Adipocyte (in vitro differentiated cells): ENCODE results near the gene LMO7.
"Not testable (repeated sequence)": the region's sequence is repeated elsewhere in the genome, so short reads cannot be mapped to it uniquely, and the experiment has no call there.

Source experiments
- DNase-seq: peaks from one replicate; pipeline ENCODE4 v3.0.0-alpha.2; 2015; ENCODE audit warnings: low read depth
- H3K27me3 ChIP-seq: replicated peaks from 2 replicates; pipeline ENCODE4 v1.7.0; 2013; ENCODE audit warnings: mild to moderate bottlenecking, low read length, moderate library complexity; ENCODE audit not compliant: control insufficient read depth, insufficient read depth
- H3K36me3 ChIP-seq: 2 replicates; pipeline ENCODE4 v1.7.0; 2013; ENCODE audit warnings: low read length, mild to moderate bottlenecking, moderate library complexity; ENCODE audit not compliant: control insufficient read depth, insufficient read depth, severe bottlenecking
- H3K4me1 ChIP-seq: 2 replicates; pipeline ENCODE4 v1.7.0; 2013; ENCODE audit warnings: mild to moderate bottlenecking, low read length, moderate library complexity; ENCODE audit not compliant: control insufficient read depth, insufficient read depth
- H3K4me3 ChIP-seq: 2 replicates; pipeline ENCODE4 v1.7.0; 2013; ENCODE audit warnings: mild to moderate bottlenecking, low read length, moderate library complexity
- H3K9ac ChIP-seq: 2 replicates; pipeline ENCODE4 v1.7.0; 2013; ENCODE audit warnings: mild to moderate bottlenecking, low read length, moderate library complexity
- H3K9me3 ChIP-seq: 2 replicates; pipeline ENCODE4 v1.7.0; 2013; ENCODE audit warnings: mild to moderate bottlenecking, low read length, moderate library complexity; ENCODE audit not compliant: control insufficient read depth

LMO7 gene

GRCh38 chr13:75792526-75793187, 156.5 kb downstream of the LMO7 start:
- Histone ChIP-seq H3K9ac (no peak overlapping the region), H3K9me3 (no peaks in the 10 kb centered on the region), H3K4me3 (no peak overlapping the region), H3K36me3 (peaks cover 37% of the 10 kb centered on the region), H3K4me1 (peaks cover 48% of the 10 kb centered on the region), H3K27me3 (no peaks in the 10 kb centered on the region)
- peak; percentile 51 for DNase-seq

GRCh38 chr13:75793188-75793567, 157.0 kb downstream of the LMO7 start:
- H3K4me3 ChIP-seq, H3K9ac ChIP-seq, DNase-seq, H3K27me3 ChIP-seq, H3K9me3 ChIP-seq: not testable (repeated sequence)
- Histone ChIP-seq H3K36me3 (peaks cover 41% of the 10 kb centered on the region), H3K4me1 (peaks cover 48% of the 10 kb centered on the region)

DNA sequence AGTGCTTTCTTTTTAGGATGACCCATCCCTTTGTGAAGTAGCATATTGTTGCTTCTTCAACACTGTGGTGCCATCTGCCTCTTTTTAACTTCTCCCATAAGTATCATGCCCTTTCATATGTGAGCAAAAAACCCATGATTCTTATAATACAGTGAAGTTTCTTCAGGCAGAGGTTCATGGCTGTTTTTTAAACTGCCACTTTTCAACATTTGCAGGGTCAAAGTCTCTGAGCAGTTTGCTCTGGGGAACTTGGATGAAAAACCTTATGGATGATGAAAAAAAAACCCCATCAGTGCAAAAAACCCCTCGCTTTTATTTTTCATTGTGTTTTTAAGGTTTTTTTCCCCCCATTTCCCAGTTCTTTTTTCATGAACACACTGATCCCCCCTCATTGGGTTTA, 158.5 kb downstream of the LMO7 start:
- H3K9me3 ChIP-seq: no peaks in the 10 kb centered on the region

GRCh38 chr13:75795274-75795673, 159.1 kb downstream of the LMO7 start:
- H3K4me3 ChIP-seq: no peak overlapping the region
- H3K36me3 ChIP-seq: peaks cover 62% of the 10 kb centered on the region
- H3K9ac ChIP-seq: no peak overlapping the region
- H3K27me3 ChIP-seq: no peaks in the 10 kb centered on the region
- no peaks in the 10 kb centered on the region for H3K9me3 ChIP-seq
- H3K4me1 ChIP-seq: peaks cover 42% of the 10 kb centered on the region
- no peak for DNase-seq

More for the DNA sequence above, 158.5 kb downstream of the LMO7 start:
- no peaks in the 10 kb centered on the region for H3K27me3 ChIP-seq
- H3K9ac ChIP-seq: no peak overlapping the region
- no peak for DNase-seq
- peaks cover 40% of the 10 kb centered on the region for H3K4me1 ChIP-seq
- peaks cover 55% of the 10 kb centered on the region for H3K36me3 ChIP-seq
- no peak overlapping the region for H3K4me3 ChIP-seq

DNA sequence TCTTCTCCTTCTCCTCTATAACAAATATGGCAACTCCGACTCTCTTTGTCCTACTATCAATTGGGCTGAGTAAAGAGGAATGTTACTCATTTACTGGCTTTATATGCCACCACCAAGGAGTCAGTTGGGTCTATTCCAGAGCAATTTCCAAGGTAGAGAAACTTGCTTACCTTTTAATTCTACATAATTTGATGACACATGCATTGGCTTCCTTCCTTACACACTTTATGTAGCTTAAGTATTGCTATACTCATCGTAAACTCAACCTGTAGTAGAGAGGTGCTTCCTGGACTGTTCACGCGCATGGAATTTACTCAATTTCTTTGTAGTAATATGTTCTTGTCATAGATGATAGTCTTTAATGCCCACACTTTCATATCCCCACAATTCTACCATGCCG, 160.7 kb downstream of the LMO7 start:
- no peak for DNase-seq
- H3K4me3 ChIP-seq: no peak overlapping the region
- H3K9ac ChIP-seq: no peak overlapping the region
- no peaks in the 10 kb centered on the region for H3K9me3 ChIP-seq
- H3K36me3 ChIP-seq: peaks cover 64% of the 10 kb centered on the region
- no peaks in the 10 kb centered on the region for H3K27me3 ChIP-seq
- H3K4me1 ChIP-seq: peaks cover 48% of the 10 kb centered on the region

DNA sequence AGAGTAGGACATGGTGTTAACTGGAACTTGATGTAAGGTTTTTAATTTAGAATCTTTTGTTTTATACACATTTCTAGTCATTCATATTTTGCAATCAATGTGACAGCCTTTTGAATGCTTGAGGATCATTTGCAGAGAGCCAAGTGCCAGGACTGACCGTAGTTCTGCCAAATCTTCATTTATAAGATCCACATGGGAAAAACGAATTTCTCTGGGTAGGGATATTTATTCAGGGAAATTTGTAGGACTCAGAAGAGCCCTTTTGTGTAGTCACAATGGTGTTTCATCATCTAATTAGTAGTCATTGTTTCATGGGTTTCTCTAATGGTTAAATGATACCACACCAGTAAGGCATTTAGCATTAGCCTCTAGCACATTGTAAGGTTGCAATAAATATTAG, 161.1 kb downstream of the LMO7 start:
- DNase-seq: no peak
- H3K9me3 ChIP-seq: no peaks in the 10 kb centered on the region
- no peak overlapping the region for H3K9ac ChIP-seq
- no peaks in the 10 kb centered on the region for H3K27me3 ChIP-seq
- peaks cover 47% of the 10 kb centered on the region for H3K4me1 ChIP-seq
- peaks cover 65% of the 10 kb centered on the region for H3K36me3 ChIP-seq
- H3K4me3 ChIP-seq: no peak overlapping the region

- peaks cover 70% of the 10 kb centered on the region for H3K36me3 ChIP-seq
- no peaks in the 10 kb centered on the region for H3K27me3 ChIP-seq
- no peak overlapping the region for H3K9ac ChIP-seq
- H3K4me1 ChIP-seq: peaks cover 42% of the 10 kb centered on the region
- no peak for DNase-seq
- no peaks in the 10 kb centered on the region for H3K9me3 ChIP-seq
- no peak overlapping the region for H3K4me3 ChIP-seq
Measured at GRCh38 chr13:75797719-75798118, 161.6 kb downstream of the LMO7 start.

GRCh38 chr13:75798353-75799255, 162.5 kb downstream of the LMO7 start:
- H3K27me3 ChIP-seq: no peaks in the 10 kb centered on the region
- peaks cover 38% of the 10 kb centered on the region for H3K4me1 ChIP-seq
- no peak overlapping the region for H3K9ac ChIP-seq
- H3K4me3 ChIP-seq: no peak overlapping the region
- peaks cover 79% of the 10 kb centered on the region for H3K36me3 ChIP-seq
- no peaks in the 10 kb centered on the region for H3K9me3 ChIP-seq
- DNase-seq: no peak

GRCh38 chr13:75800545-75800944, 164.4 kb downstream of the LMO7 start:
- no peaks in the 10 kb centered on the region for H3K9me3 ChIP-seq
- H3K4me1 ChIP-seq: peaks cover 33% of the 10 kb centered on the region
- H3K36me3 ChIP-seq: peaks cover 98% of the 10 kb centered on the region
- DNase-seq: no peak
- no peak overlapping the region for H3K9ac ChIP-seq
- no peaks in the 10 kb centered on the region for H3K27me3 ChIP-seq
- H3K4me3 ChIP-seq: no peak overlapping the region

DNA sequence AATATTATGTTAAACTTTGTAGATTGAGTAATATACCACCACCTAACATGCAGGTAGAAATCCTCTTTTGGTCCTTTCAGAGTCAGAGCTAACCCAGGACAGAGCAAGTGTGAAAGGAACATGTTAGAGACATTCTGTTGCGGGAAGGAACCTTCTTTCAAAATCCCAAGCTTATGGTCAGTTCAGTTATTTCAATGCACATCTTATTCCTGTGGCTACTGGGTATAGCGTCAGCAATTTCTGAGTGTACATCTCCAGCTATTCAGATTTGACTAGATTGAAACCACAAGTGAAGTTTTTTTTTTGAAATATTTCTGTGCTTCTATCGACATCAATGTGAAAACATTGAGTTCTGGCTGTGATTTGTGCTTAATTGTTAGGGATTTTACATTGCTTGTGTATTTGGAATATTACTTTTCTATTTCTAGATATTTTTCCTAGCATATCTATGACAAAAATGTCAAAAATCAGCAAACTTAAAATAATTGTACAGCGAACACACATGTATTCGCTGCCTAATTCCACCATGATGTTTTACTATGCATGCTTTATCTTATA, 165.3 kb downstream of the LMO7 start:
- Histone ChIP-seq H3K4me1 (peaks cover 33% of the 10 kb centered on the region), H3K9me3 (no peaks in the 10 kb centered on the region), H3K27me3 (no peaks in the 10 kb centered on the region), H3K36me3 (peaks cover 99% of the 10 kb centered on the region), H3K9ac (no peak overlapping the region), H3K4me3 (no peak overlapping the region)
- DNase-seq: no peak

GRCh38 chr13:75802161-75802560, 166.0 kb downstream of the LMO7 start:
- Histone ChIP-seq H3K9me3 (no peaks in the 10 kb centered on the region), H3K27me3 (no peaks in the 10 kb centered on the region), H3K4me1 (peaks cover 28% of the 10 kb centered on the region), H3K4me3 (no peak overlapping the region), H3K9ac (no peak overlapping the region), H3K36me3 (peaks cover 94% of the 10 kb centered on the region)
- no peak for DNase-seq
